Fibroblast of skin of back (primary cell): ENCODE results near the gene TAAR2.
"Not testable (repeated sequence)": the region's sequence is repeated elsewhere in the genome, so short reads cannot be mapped to it uniquely, and the experiment has no call there.

Experiments
- DNase-seq: peaks from one replicate; pipeline ENCODE4 v3.0.0-alpha.2; 2013

TAAR2 gene

GRCh38 chr6:132612449-132613108, 11.5 kb downstream of the TAAR2 start:
- no peak for DNase-seq

- DNase-seq = no peak
Measured at GRCh38 chr6:132611616-132612015, 12.5 kb downstream of the TAAR2 start.

- no peak for DNase-seq
Measured at GRCh38 chr6:132607544-132608233, 16.4 kb downstream of the TAAR2 start.

GRCh38 chr6:132604635-132605152, 19.4 kb downstream of the TAAR2 start:
- no peak for DNase-seq

- DNase-seq = not testable (repeated sequence)
Measured at GRCh38 chr6:132600900-132601299, 23.2 kb downstream of the TAAR2 start.

GRCh38 chr6:132598473-132598872, 25.6 kb downstream of the TAAR2 start:
- peak; percentile 2 for DNase-seq

GRCh38 chr6:132596201-132596600, 27.9 kb downstream of the TAAR2 start:
- no peak for DNase-seq

GRCh38 chr6:132592855-132593254, 31.2 kb downstream of the TAAR2 start:
- no peak for DNase-seq

- no peak for DNase-seq
Measured at GRCh38 chr6:132590362-132590761, 33.7 kb downstream of the TAAR2 start.

- DNase-seq = no peak
Measured at GRCh38 chr6:132589454-132589853, 34.6 kb downstream of the TAAR2 start, which contains the start of gene TAAR5. Gene TAAR5, minus strand, starts transcription at chr6:132589741. Its CDS starts 55 bp downstream, at chr6:132589686.

GRCh38 chr6:132587424-132587823, 36.7 kb downstream of the TAAR2 start:
- DNase-seq = no peak

GRCh38 chr6:132584698-132585097, 39.4 kb downstream of the TAAR2 start:
- DNase-seq = no peak

- no peak for DNase-seq
Measured at GRCh38 chr6:132571774-132572173, 52.3 kb downstream of the TAAR2 start.

GRCh38 chr6:132570221-132570777, 53.8 kb downstream of the TAAR2 start, which contains the start of gene TAAR6:
Gene TAAR6, plus strand, starts transcription at chr6:132570322. Its CDS starts 0 bp downstream, at chr6:132570322.
- no peak for DNase-seq

- DNase-seq = no peak
Measured at GRCh38 chr6:132569170-132569569, 54.9 kb downstream of the TAAR2 start.

- DNase-seq = no peak
Measured at GRCh38 chr6:132568611-132569010, 55.5 kb downstream of the TAAR2 start.

- DNase-seq = no peak
Measured at GRCh38 chr6:132567566-132567965, 56.5 kb downstream of the TAAR2 start.
